Testis (tissue), 2 donors: ENCODE data around the gene TCF7L2.

Source experiments
- CTCF ChIP-seq, 3 experiments: fragments of 450-650 bp in 2 of 3; fragments of 200-600 bp in 1 of 3; sonication (generic) in 1 of 3; IDR thresholded peaks; one replicate each; pipeline ENCODE4 v1.5.1; 2016 to 2019; ENCODE audit warnings: antibody characterized with exemption in 3 of 3, mild to moderate bottlenecking in 2 of 3, moderate library complexity in 1 of 3
- POLR2A ChIP-seq: fragments of 450-650 bp; IDR thresholded peaks from one replicate; pipeline ENCODE4 v1.6.1; 2017; ENCODE audit warnings: antibody characterized with exemption, mild to moderate bottlenecking, moderate library complexity

- TF ChIP-seq POLR2A: no peak
- TF ChIP-seq CTCF (IDR thresholded peaks at IDR 0.05): no peak
Observed at GRCh38 chr10:113053881-113054280, 103.8 kb downstream of the TCF7L2 start.
